C4-2B (cell line): ENCODE results near the gene PPP2R2B.

Source experiments
- H3K27ac ChIP-seq: fragments of 450-650 bp; 2 replicates; pipeline ENCODE4 v1.5.1; 2017
- ZFX ChIP-seq: fragments of 450-650 bp; IDR thresholded peaks from 2 replicates; pipeline ENCODE4 v1.6.1; 2017
- TF ChIP-seq, protein P1 (sequence below): fragments of 450-650 bp; conservative IDR thresholded peaks from 2 replicates; pipeline ENCODE4 v1.5.1; 2017; ENCODE audit warnings: mild to moderate bottlenecking

The PPP2R2B gene

GRCh38 chr5:146815411-146815810, 63.1 kb downstream of the PPP2R2B start:
- no peak overlapping the region for H3K27ac ChIP-seq
- TF ChIP-seq, protein P1, sequence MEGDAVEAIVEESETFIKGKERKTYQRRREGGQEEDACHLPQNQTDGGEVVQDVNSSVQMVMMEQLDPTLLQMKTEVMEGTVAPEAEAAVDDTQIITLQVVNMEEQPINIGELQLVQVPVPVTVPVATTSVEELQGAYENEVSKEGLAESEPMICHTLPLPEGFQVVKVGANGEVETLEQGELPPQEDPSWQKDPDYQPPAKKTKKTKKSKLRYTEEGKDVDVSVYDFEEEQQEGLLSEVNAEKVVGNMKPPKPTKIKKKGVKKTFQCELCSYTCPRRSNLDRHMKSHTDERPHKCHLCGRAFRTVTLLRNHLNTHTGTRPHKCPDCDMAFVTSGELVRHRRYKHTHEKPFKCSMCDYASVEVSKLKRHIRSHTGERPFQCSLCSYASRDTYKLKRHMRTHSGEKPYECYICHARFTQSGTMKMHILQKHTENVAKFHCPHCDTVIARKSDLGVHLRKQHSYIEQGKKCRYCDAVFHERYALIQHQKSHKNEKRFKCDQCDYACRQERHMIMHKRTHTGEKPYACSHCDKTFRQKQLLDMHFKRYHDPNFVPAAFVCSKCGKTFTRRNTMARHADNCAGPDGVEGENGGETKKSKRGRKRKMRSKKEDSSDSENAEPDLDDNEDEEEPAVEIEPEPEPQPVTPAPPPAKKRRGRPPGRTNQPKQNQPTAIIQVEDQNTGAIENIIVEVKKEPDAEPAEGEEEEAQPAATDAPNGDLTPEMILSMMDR, result no peak
- no peak for TF ChIP-seq ZFX

GRCh38 chr5:146813346-146814157, 65.0 kb downstream of the PPP2R2B start:
- TF ChIP-seq, protein P1, result no peak
- no peak for TF ChIP-seq ZFX
- H3K27ac ChIP-seq, result no peak overlapping the region

GRCh38 chr5:146805081-146805480, 73.5 kb downstream of the PPP2R2B start:
- no peak overlapping the region for H3K27ac ChIP-seq
- TF ChIP-seq, protein P1, result no peak
- TF ChIP-seq ZFX, result no peak

- H3K27ac ChIP-seq, result no peak overlapping the region
- TF ChIP-seq, protein P1, result no peak
- TF ChIP-seq ZFX, result no peak
These were observed 75.5 kb downstream of the PPP2R2B start for GRCh38 chr5:146802945-146803522.

- TF ChIP-seq, protein P1, result no peak
- no peak for TF ChIP-seq ZFX
- H3K27ac ChIP-seq, result no peak overlapping the region
These were observed 78.9 kb downstream of the PPP2R2B start for GRCh38 chr5:146799671-146800070.

- H3K27ac ChIP-seq, result no peak overlapping the region
- TF ChIP-seq, protein P1, result no peak
- no peak for TF ChIP-seq ZFX
These were observed 79.3 kb downstream of the PPP2R2B start for GRCh38 chr5:146799231-146799630.

GRCh38 chr5:146797658-146798057, 80.9 kb downstream of the PPP2R2B start:
- H3K27ac ChIP-seq, result no peak overlapping the region
- TF ChIP-seq, protein P1, result no peak
- no peak for TF ChIP-seq ZFX
